LNCaP clone FGC (cell line): Measurements from ENCODE around the gene MEIOSIN.
A peak's percentile ranks its signal among the peaks of the same experiment; 100 is the strongest.
"Not testable (repeated sequence)": the region's sequence is repeated elsewhere in the genome, so short reads cannot be mapped to it uniquely, and the experiment has no call there.

Experiments used
- DNase-seq: peaks from one replicate; pipeline ENCODE4 v3.0.0-alpha.2; 2011; ENCODE audit warnings: low read depth
- H3K4me3 ChIP-seq: 2 replicates; pipeline ENCODE4 v1.5.1; 2011; ENCODE audit warnings: mild to moderate bottlenecking, low read depth, low read length, control low read depth
- CTCF ChIP-seq: IDR thresholded peaks from 2 replicates; pipeline ENCODE4 v1.5.1; 2012; ENCODE audit warnings: mild to moderate bottlenecking; ENCODE audit not compliant: control insufficient read depth, insufficient read depth; ENCODE audit errors: extremely low read depth

Gene MEIOSIN

GRCh38 chr19:45713141-45713540 is 20.1 kb upstream of the MEIOSIN start:
- TF ChIP-seq CTCF = no peak
- H3K4me3 ChIP-seq = no peak overlapping the region
- DNase-seq = no peak

GRCh38 chr19:45715139-45715538 is 18.1 kb upstream of the MEIOSIN start:
- no peak for DNase-seq
- TF ChIP-seq CTCF = no peak
- H3K4me3 ChIP-seq = no peak overlapping the region

GRCh38 chr19:45716359-45717130 is 16.7 kb upstream of the MEIOSIN start:
- no peak for DNase-seq
- TF ChIP-seq CTCF = no peak
- H3K4me3 ChIP-seq = peak overlapping the region; percentile 92

GRCh38 chr19:45717131-45717982 is 15.9 kb upstream of the MEIOSIN start:
- DNase-seq = peak; percentile 98
- no peak for TF ChIP-seq CTCF
- peak overlapping the region; percentile 92 for H3K4me3 ChIP-seq

GRCh38 chr19:45717983-45718650 is 15.1 kb upstream of the MEIOSIN start:
- peak overlapping the region; percentile 54 for H3K4me3 ChIP-seq
- TF ChIP-seq CTCF = no peak
- no peak for DNase-seq

- not testable (repeated sequence) for DNase-seq, H3K4me3 ChIP-seq
Measured at GRCh38 chr19:45720065-45720464, 13.2 kb upstream of the MEIOSIN start.

- DNase-seq, H3K4me3 ChIP-seq: not testable (repeated sequence)
Measured at GRCh38 chr19:45728683-45729082, 4.6 kb upstream of the MEIOSIN start.
